Stomach (tissue), 9 donors: ENCODE results near the gene VWA8. TPM values are rescaled to one million over a fixed set of nuclear protein-coding genes. Genes with fewer than 3 reads are reported as not detected.

ENCODE experiments used
- DNase-seq, 2 donors: peaks; one replicate each; pipeline versions ENCODE4 v3.0.0 to v3.0.0-alpha.2; 2013 to 2019
- H3K27ac ChIP-seq, 5 donors: fragments of 200-600 bp in 4 of 5; sonication (generic) in 4 of 5; one replicate each; pipeline ENCODE4 v1.5.1; 2013 to 2019; ENCODE audit warnings: mild to moderate bottlenecking in 1 of 5, moderate library complexity in 1 of 5
- H3K27me3 ChIP-seq, 3 donors: fragments of 200-600 bp; sonication (generic); one replicate each; pipeline ENCODE4 v1.5.1; 2017 to 2019; ENCODE audit warnings: mixed run types in 1 of 3
- H3K36me3 ChIP-seq, 4 donors: fragments of 200-600 bp; sonication (generic); 1 replicate in 3 of 4; 2 replicates in 1 of 4; pipeline ENCODE4 v1.5.1; 2016 to 2019
- H3K4me1 ChIP-seq, 4 donors: fragments of 200-600 bp; sonication (generic); one replicate each; pipeline ENCODE4 v1.5.1; 2016 to 2019
- H3K4me3 ChIP-seq, 4 donors: fragments of 200-600 bp; sonication (generic) in 3 of 4; one replicate each; pipeline ENCODE4 v1.5.1; 2016 to 2019; ENCODE audit warnings: mild to moderate bottlenecking in 1 of 4
- H3K9me3 ChIP-seq, 4 donors: fragments of 200-600 bp; sonication (generic); one replicate each; pipeline ENCODE4 v1.5.1; 2016 to 2019
- CTCF ChIP-seq, 7 experiments: fragments of 450-650 bp in 4 of 7; fragments of 200-600 bp in 3 of 7; sonication (generic) in 3 of 7; IDR thresholded peaks; one replicate each; pipeline ENCODE4 v1.5.1; 2016 to 2019; ENCODE audit warnings: antibody characterized with exemption in 7 of 7, control low read depth in 2 of 7, mild to moderate bottlenecking in 1 of 7
- EP300 ChIP-seq: sonication (generic); formaldehyde crosslinking; IDR thresholded peaks from one replicate; pipeline ENCODE4 v1.6.1; 2017; ENCODE audit warnings: antibody characterized with exemption
- POLR2A ChIP-seq, 4 donors: fragments of 450-650 bp; IDR thresholded peaks; one replicate each; pipeline ENCODE4 v1.6.1; 2016; ENCODE audit warnings: antibody characterized with exemption in 4 of 4, control low read depth in 2 of 4, mild to moderate bottlenecking in 1 of 4, moderate library complexity in 1 of 4
- POLR2AphosphoS5 ChIP-seq, 3 donors: sonication (generic); formaldehyde crosslinking; IDR thresholded peaks; one replicate each; pipeline ENCODE4 v1.6.1; 2016; ENCODE audit warnings: antibody characterized with exemption in 3 of 3
- WGBS, 5 donors: extraction: QIAGEN DNeasy Blood & Tissue Kit in 3 of 5; methylation state at CpG; one replicate each; pipeline versions ENCODE4 v1.1.5 to v1.1.7; 2013 to 2018; 5-methylcytosine and 5-hydroxymethylcytosine counted together
- intact Hi-C: fragments of 100-400 bp; cut with DNase I; formaldehyde crosslinking; loops from one replicate; pipeline ENCODE4 v1.15.1; 2023; ENCODE audit warnings: low total_unique reads
- polyA plus RNA-seq, 3 donors: library from polyadenylated mRNA; stranded (reverse); fragments of 200-250 nt; gene quantifications; one replicate each; pipeline ENCODE4 v1.2.3, GENCODE V29; 2013
- total RNA-seq, 5 donors: library from RNA; depleted of rRNA; stranded (reverse); fragments of >200 nt; gene quantifications; one replicate each; pipeline versions ENCODE4 v1.1.0 to v1.2.3, GENCODE V29; 2014 to 2016
- donor health status: healthy with polysubstance abuse.
- donor health status: Bipolar disorder and iron deficiency.
- donor health status: healthy.

The VWA8 gene
- total and polyA plus RNA-seq, 8 donors, result 3.3 to 99.2 (median 25.4) TPM

GRCh38 chr13:41722684-41723535 is 238.0 kb downstream of the VWA8 start:
- intact Hi-C loops, result no loop called here
- peaks cover 4 to 65% (median 53%) of the 10 kb centered on the region in 4 donors for H3K36me3 ChIP-seq
- H3K27me3 ChIP-seq, result no peaks in the 10 kb centered on the region
- H3K27ac ChIP-seq, result no peak overlapping the region
- no peaks in the 10 kb centered on the region for H3K4me1 ChIP-seq
- no peak overlapping the region for H3K4me3 ChIP-seq
- no peak for DNase-seq
- no peaks in the 10 kb centered on the region for H3K9me3 ChIP-seq
- 88 to 98% (median 94%) methylated on average over 4 of the region's 4 CpGs for WGBS, 5 donors
- TF ChIP-seq POLR2A (IDR thresholded peaks at IDR 0.05), result no peak
- no peak for TF ChIP-seq CTCF (IDR thresholded peaks at IDR 0.05)
- no peak for TF ChIP-seq EP300
- TF ChIP-seq POLR2AphosphoS5 (IDR thresholded peaks at IDR 0.05), result no peak

DNA sequence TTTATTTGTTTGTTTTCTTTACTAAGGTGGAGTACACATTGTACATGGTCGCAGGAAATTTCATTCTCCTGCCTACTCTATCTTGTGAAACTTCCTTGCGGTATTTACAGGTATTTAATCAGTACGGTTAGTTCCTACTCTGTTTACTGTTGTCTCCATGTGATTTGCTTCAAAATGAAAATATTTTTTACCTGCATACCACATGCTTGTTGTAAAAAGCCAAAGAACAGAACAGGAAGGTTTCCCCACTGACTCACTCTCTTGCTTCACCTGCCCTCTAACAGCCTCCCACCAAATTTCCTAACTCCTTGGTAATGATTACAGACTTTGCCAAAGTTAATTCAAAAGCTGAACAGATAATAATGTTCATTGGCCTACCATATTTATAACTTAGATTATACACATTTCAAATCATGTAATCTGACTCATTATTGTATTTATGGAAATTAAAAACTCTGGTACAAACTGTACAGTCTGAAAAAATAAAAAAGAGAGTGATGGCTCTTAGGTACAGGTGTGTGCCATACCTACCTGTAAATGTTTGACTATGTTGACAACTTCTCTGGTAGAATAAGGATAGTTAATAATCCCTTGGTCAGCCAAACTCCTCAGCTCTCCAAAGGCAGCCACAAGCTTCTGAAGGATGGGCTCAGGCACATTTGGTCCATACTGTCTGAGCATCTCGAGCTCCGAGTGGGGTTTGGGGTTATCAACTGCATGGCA is 239.9 kb downstream of the VWA8 start:
- Histone ChIP-seq H3K4me1 (no peaks in the 10 kb centered on the region), H3K27me3 (no peaks in the 10 kb centered on the region), H3K36me3 (peaks cover 4 to 54% (median 45%) of the 10 kb centered on the region in 4 donors), H3K27ac (no peak overlapping the region), H3K9me3 (no peaks in the 10 kb centered on the region), H3K4me3 (no peak overlapping the region)
- WGBS, 5 donors, result 86 to 93% (median 90%) methylated on average over 5 of the region's 5 CpGs
- intact Hi-C loops, result no loop called here
- no peak for DNase-seq
- TF ChIP-seq EP300, result no peak
- TF ChIP-seq POLR2AphosphoS5 (IDR thresholded peaks at IDR 0.05), result no peak
- no peak for TF ChIP-seq POLR2A (IDR thresholded peaks at IDR 0.05)
- no peak for TF ChIP-seq CTCF (IDR thresholded peaks at IDR 0.05)

DNA sequence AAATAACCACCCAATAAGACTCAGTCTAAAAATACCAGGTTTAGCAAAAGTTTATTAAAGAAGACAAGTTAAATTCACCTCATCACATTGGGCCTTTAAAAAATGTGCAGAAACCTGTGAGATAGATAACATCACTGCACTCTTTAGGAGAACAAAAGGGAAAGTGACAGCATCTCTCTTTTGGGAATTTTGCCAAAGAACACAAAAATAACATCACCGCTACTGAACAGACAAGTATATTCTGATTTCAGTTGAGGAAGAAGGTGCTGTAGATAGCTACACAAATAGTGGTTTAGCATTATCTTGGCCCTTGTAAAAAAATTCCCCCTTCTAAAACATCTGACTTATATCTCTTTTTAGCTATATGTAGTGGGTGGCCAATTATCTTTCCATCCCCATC is 244.7 kb downstream of the VWA8 start:
- TF ChIP-seq POLR2A (IDR thresholded peaks at IDR 0.05) (no peak), POLR2AphosphoS5 (IDR thresholded peaks at IDR 0.05) (no peak), EP300 (no peak), CTCF (IDR thresholded peaks at IDR 0.05) (no peak)
- Histone ChIP-seq H3K36me3 (peaks cover 4 to 27% (median 19%) of the 10 kb centered on the region in 4 donors), H3K9me3 (no peaks in the 10 kb centered on the region), H3K27ac (no peak overlapping the region), H3K4me1 (no peaks in the 10 kb centered on the region), H3K4me3 (no peak overlapping the region), H3K27me3 (no peaks in the 10 kb centered on the region)
- no peak for DNase-seq
- intact Hi-C loops, result no loop called here
- 86 to 95% (median 89%) methylated on average over 1 of the region's 1 CpG for WGBS, 5 donors

- WGBS, 5 donors, result 83 to 94% (median 88%) methylated on average over 1 of the region's 1 CpG
- Histone ChIP-seq H3K4me1 (peaks cover 0 to 14% (median 8%) of the 10 kb centered on the region in 4 donors), H3K36me3 (peaks cover 0 to 7% (median 0%) of the 10 kb centered on the region in 4 donors), H3K27ac (no peak overlapping the region), H3K9me3 (no peaks in the 10 kb centered on the region), H3K4me3 (no peak overlapping the region), H3K27me3 (no peaks in the 10 kb centered on the region)
- no peak for DNase-seq
- TF ChIP-seq CTCF (IDR thresholded peaks at IDR 0.05), result no peak
- no peak for TF ChIP-seq POLR2A (IDR thresholded peaks at IDR 0.05)
- intact Hi-C loops, result no loop called here
Observed at GRCh38 chr13:41713405-41713804, 247.5 kb downstream of the VWA8 start.
